ENCODE measurements around the gene SYNPO2.
"Not testable (repeated sequence)": the region's sequence is repeated elsewhere in the genome, so short reads cannot be mapped to it uniquely, and the experiment has no call there.

The SYNPO2 gene

GRCh38 chr4:119003001-119003400 lies 114.3 kb downstream of the SYNPO2 start:
- not testable (repeated sequence) for DNase-seq (ENCODE audit: low spot score)

- DNase-seq (ENCODE audit: low spot score): no peak
Observed at GRCh38 chr4:119005928-119006460, 117.3 kb downstream of the SYNPO2 start.

GRCh38 chr4:119008761-119009160 lies 120.1 kb downstream of the SYNPO2 start:
- no peak for DNase-seq (ENCODE audit: low spot score)

- not testable (repeated sequence) for DNase-seq (ENCODE audit: low spot score)
Observed at GRCh38 chr4:119010221-119010620, 121.6 kb downstream of the SYNPO2 start.

- DNase-seq (ENCODE audit: low spot score): no peak
Observed at GRCh38 chr4:119010909-119011606, 122.4 kb downstream of the SYNPO2 start.

- DNase-seq (ENCODE audit: low spot score): no peak
Observed at GRCh38 chr4:119011607-119011988, 122.9 kb downstream of the SYNPO2 start.

GRCh38 chr4:119014658-119015057 lies 126.0 kb downstream of the SYNPO2 start:
- DNase-seq (ENCODE audit: low spot score): no peak

- no peak for DNase-seq (ENCODE audit: low spot score)
Observed at GRCh38 chr4:119016636-119017035, 128.0 kb downstream of the SYNPO2 start.

GRCh38 chr4:119017636-119018035 lies 129.0 kb downstream of the SYNPO2 start:
- no peak for DNase-seq (ENCODE audit: low spot score)

- no peak for DNase-seq (ENCODE audit: low spot score)
Observed at GRCh38 chr4:119020158-119020557, 131.5 kb downstream of the SYNPO2 start.

GRCh38 chr4:119022520-119022919 lies 133.9 kb downstream of the SYNPO2 start:
- DNase-seq (ENCODE audit: low spot score): not testable (repeated sequence)

GRCh38 chr4:119024102-119024501 lies 135.4 kb downstream of the SYNPO2 start:
- no peak for DNase-seq (ENCODE audit: low spot score)

GRCh38 chr4:119025420-119025819 lies 136.8 kb downstream of the SYNPO2 start:
- DNase-seq (ENCODE audit: low spot score): no peak

- DNase-seq (ENCODE audit: low spot score): no peak
Observed at GRCh38 chr4:119025916-119026661, 137.4 kb downstream of the SYNPO2 start.

- DNase-seq (ENCODE audit: low spot score): no peak
Observed at GRCh38 chr4:119026662-119027444, 138.2 kb downstream of the SYNPO2 start.

- DNase-seq (ENCODE audit: low spot score): no peak
Observed at GRCh38 chr4:119027811-119028210, 139.2 kb downstream of the SYNPO2 start.

GRCh38 chr4:119028296-119028695 lies 139.6 kb downstream of the SYNPO2 start:
- no peak for DNase-seq (ENCODE audit: low spot score)

GRCh38 chr4:119029847-119030535 lies 141.3 kb downstream of the SYNPO2 start:
- no peak for DNase-seq (ENCODE audit: low spot score)

GRCh38 chr4:119030536-119030890 lies 141.9 kb downstream of the SYNPO2 start:
- no peak for DNase-seq (ENCODE audit: low spot score)

GRCh38 chr4:119031218-119031617 lies 142.6 kb downstream of the SYNPO2 start:
- no peak for DNase-seq (ENCODE audit: low spot score)

- no peak for DNase-seq (ENCODE audit: low spot score)
Observed at GRCh38 chr4:119032921-119033685, 144.4 kb downstream of the SYNPO2 start.
